HepG2 (cell line): Measurements from ENCODE around the gene GTF2I. TPM values are rescaled to one million over a fixed set of nuclear protein-coding genes. Genes with fewer than 3 reads are reported as not detected.

Source experiments
- CREM ChIP-seq, 2 experiments: sonication (generic) in 1 of 2; formaldehyde crosslinking in 1 of 2; IDR thresholded peaks; 2 replicates each; pipeline versions ENCODE4 v1.4.0 to v1.6.1; 2016 to 2020; ENCODE audit warnings: antibody characterized with exemption in 1 of 2, mild to moderate bottlenecking in 1 of 2, missing genetic modification reagents in 1 of 2
- DMAP1 ChIP-seq: IDR thresholded peaks from 2 replicates; pipeline ENCODE4 v1.6.1; 2016
- ESRRA ChIP-seq: sonication (generic); formaldehyde crosslinking; IDR thresholded peaks from 2 replicates; pipeline ENCODE4 v1.5.1; 2020; ENCODE audit warnings: mild to moderate bottlenecking, low read depth, missing genetic modification reagents
- IRX3 ChIP-seq: sonication (generic); formaldehyde crosslinking; IDR thresholded peaks from 2 replicates; pipeline ENCODE4 v1.8.1; 2023; ENCODE audit warnings: mild to moderate bottlenecking, low read depth, missing genetic modification reagents, borderline replicate concordance
- KAT8 ChIP-seq: IDR thresholded peaks from 2 replicates; pipeline ENCODE4 v1.6.1; 2016; ENCODE audit warnings: missing genetic modification reagents, missing compliant biosample characterization
- KDM2A ChIP-seq: sonication (generic); formaldehyde crosslinking; IDR thresholded peaks from 2 replicates; pipeline ENCODE4 v1.4.0; 2020; ENCODE audit warnings: low read depth, missing genetic modification reagents, borderline replicate concordance
- KLF13 ChIP-seq: sonication (generic); formaldehyde crosslinking; IDR thresholded peaks from 2 replicates; pipeline ENCODE4 v1.4.0; 2020; ENCODE audit warnings: mild to moderate bottlenecking, missing genetic modification reagents
- MAF1 ChIP-seq: sonication (generic); formaldehyde crosslinking; IDR thresholded peaks from 2 replicates; pipeline ENCODE4 v1.5.0; 2020; ENCODE audit warnings: missing genetic modification reagents, borderline replicate concordance
- MBD4 ChIP-seq: IDR thresholded peaks from 2 replicates; pipeline ENCODE4 v1.6.1; 2012; ENCODE audit warnings: low read length, inconsistent platforms, borderline replicate concordance
- NFE2L2 ChIP-seq: fragments of 150-350 bp; IDR thresholded peaks from 2 replicates; pipeline ENCODE4 v1.6.1; 2014; ENCODE audit warnings: low read length
- NKX3-1 ChIP-seq: sonication (generic); formaldehyde crosslinking; IDR thresholded peaks from 2 replicates; pipeline ENCODE4 v1.5.0; 2020; ENCODE audit warnings: missing genetic modification reagents
- RARG ChIP-seq: sonication (generic); formaldehyde crosslinking; IDR thresholded peaks from 2 replicates; pipeline ENCODE4 v1.4.0; 2020; ENCODE audit warnings: low read depth, mild to moderate bottlenecking, missing genetic modification reagents
- RELA ChIP-seq: sonication (generic); formaldehyde crosslinking; IDR thresholded peaks from 2 replicates; pipeline ENCODE4 v1.4.0; 2020; ENCODE audit warnings: missing genetic modification reagents
- SNAPC4 ChIP-seq: sonication (generic); formaldehyde crosslinking; IDR thresholded peaks from 2 replicates; pipeline ENCODE4 v1.4.0; 2020; ENCODE audit warnings: mild to moderate bottlenecking, missing genetic modification reagents
- TOPORS ChIP-seq: sonication (generic); formaldehyde crosslinking; IDR thresholded peaks from 2 replicates; pipeline ENCODE4 v1.8.0; 2023; ENCODE audit warnings: mild to moderate bottlenecking, missing genetic modification reagents
- XBP1 ChIP-seq: sonication (generic); formaldehyde crosslinking; IDR thresholded peaks from 2 replicates; pipeline ENCODE4 v1.5.0; 2020; ENCODE audit warnings: missing genetic modification reagents
- YEATS4 ChIP-seq: sonication (generic); formaldehyde crosslinking; IDR thresholded peaks from 2 replicates; pipeline ENCODE4 v1.4.0; 2020; ENCODE audit warnings: missing genetic modification reagents, borderline replicate concordance
- ZBTB14 ChIP-seq: sonication (generic); formaldehyde crosslinking; IDR thresholded peaks from 2 replicates; pipeline ENCODE4 v1.4.0; 2020; ENCODE audit warnings: missing genetic modification reagents
- ZNF556 ChIP-seq: sonication (generic); formaldehyde crosslinking; IDR thresholded peaks from 2 replicates; pipeline ENCODE4 v1.4.0; 2020; ENCODE audit warnings: mild to moderate bottlenecking, missing genetic modification reagents, borderline replicate concordance
- ZNF777 ChIP-seq: sonication (generic); formaldehyde crosslinking; IDR thresholded peaks from 2 replicates; pipeline ENCODE4 v1.4.0; 2020; ENCODE audit warnings: missing genetic modification reagents
- polyA plus RNA-seq, 8 experiments: library from polyadenylated mRNA; depleted of rRNA in 3 of 8; stranded (reverse) in 7 of 8; unstranded in 1 of 8; fragments of >200 nt; fragmentation: Illumina TruSeq in 4 of 8; extraction: Trizol in 4 of 8; gene quantifications; 2 replicates each; pipeline versions ENCODE4 v1.2.1 to v1.2.3, GENCODE V29; 2011 to 2016; ENCODE audit warnings: low read depth in 4 of 8, missing spikeins in 1 of 8, mixed read lengths in 1 of 8; ENCODE audit not compliant: insufficient read depth in 1 of 8
- total RNA-seq, 5 experiments: library from RNA; depleted of rRNA; stranded (reverse); fragments of >200 nt; fragmentation: Illumina TruSeq; extraction: Trizol; gene quantifications; 2 replicates each; pipeline ENCODE4 v1.2.3, GENCODE V29; 2016; ENCODE audit warnings: low read depth in 1 of 5
- TF ChIP-seq, protein P1 (sequence below): sonication (generic); formaldehyde crosslinking; IDR thresholded peaks from 2 replicates; pipeline ENCODE4 v1.4.0; 2020; ENCODE audit warnings: mild to moderate bottlenecking, missing genetic modification reagents, borderline replicate concordance
- TF ChIP-seq, protein P2 (sequence below): sonication (generic); formaldehyde crosslinking; IDR thresholded peaks from 2 replicates; pipeline ENCODE4 v1.5.0; 2020; ENCODE audit warnings: missing genetic modification reagents

GTF2I gene
- total and polyA plus RNA-seq, 2 of the 13 experiments (the other 11 are each of a cell fraction or from before 2014, with no cell fraction given) = 74.6 to 125 TPM

GRCh38 chr7:74612015-74612829 lies 45.3 kb upstream of the GTF2I start (continued):
- TF ChIP-seq KLF13 (CRISPR knock-in tag) (no peak), NKX3-1 (CRISPR knock-in tag) (no peak), MBD4 (no peak), MAF1 (CRISPR knock-in tag) (no peak), SNAPC4 (CRISPR knock-in tag) (no peak), CREM (IDR thresholded peaks at IDR 0.05) (no peak), CREM (CRISPR knock-in tag; IDR thresholded peaks at IDR 0.05) (no peak), RELA (no peak), ZBTB14 (CRISPR knock-in tag) (no peak), NFE2L2 (no peak), TOPORS (CRISPR knock-in tag) (no peak), ESRRA (CRISPR knock-in tag) (no peak), ZNF556 (no peak; the same call in 1 of the 2 replicates), YEATS4 (CRISPR knock-in tag) (no peak), KAT8 (CRISPR knock-in tag) (no peak), XBP1 (CRISPR knock-in tag) (no peak), KDM2A (peak; percentile 21; the same call in 1 of the 2 replicates), DMAP1 (CRISPR knock-in tag) (no peak), RARG (CRISPR knock-in tag) (no peak), IRX3 (CRISPR knock-in tag) (no peak), ZNF777 (CRISPR knock-in tag) (no peak)
- TF ChIP-seq, protein P1, sequence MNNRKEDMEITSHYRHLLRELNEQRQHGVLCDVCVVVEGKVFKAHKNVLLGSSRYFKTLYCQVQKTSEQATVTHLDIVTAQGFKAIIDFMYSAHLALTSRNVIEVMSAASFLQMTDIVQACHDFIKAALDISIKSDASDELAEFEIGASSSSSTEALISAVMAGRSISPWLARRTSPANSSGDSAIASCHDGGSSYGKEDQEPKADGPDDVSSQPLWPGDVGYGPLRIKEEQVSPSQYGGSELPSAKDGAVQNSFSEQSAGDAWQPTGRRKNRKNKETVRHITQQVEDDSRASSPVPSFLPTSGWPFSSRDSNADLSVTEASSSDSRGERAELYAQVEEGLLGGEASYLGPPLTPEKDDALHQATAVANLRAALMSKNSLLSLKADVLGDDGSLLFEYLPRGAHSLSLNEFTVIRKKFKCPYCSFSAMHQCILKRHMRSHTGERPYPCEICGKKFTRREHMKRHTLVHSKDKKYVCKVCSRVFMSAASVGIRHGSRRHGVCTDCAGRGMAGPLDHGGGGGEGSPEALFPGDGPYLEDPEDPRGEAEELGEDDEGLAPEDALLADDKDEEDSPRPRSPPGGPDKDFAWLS = no peak
- TF ChIP-seq, protein P2, sequence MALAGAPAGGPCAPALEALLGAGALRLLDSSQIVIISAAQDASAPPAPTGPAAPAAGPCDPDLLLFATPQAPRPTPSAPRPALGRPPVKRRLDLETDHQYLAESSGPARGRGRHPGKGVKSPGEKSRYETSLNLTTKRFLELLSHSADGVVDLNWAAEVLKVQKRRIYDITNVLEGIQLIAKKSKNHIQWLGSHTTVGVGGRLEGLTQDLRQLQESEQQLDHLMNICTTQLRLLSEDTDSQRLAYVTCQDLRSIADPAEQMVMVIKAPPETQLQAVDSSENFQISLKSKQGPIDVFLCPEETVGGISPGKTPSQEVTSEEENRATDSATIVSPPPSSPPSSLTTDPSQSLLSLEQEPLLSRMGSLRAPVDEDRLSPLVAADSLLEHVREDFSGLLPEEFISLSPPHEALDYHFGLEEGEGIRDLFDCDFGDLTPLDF (CRISPR knock-in tag) = no peak
